ENCODE measurements around the gene HDAC9. TPM values are rescaled to one million over a fixed set of nuclear protein-coding genes. Genes with fewer than 3 reads are reported as not detected.
A peak's percentile ranks its signal among the peaks of the same experiment; 100 is the strongest.

The HDAC9 gene
- polyA plus RNA-seq, 1 of the 3 experiments (the other 2 are of a cell fraction): 11.6 TPM

- Histone ChIP-seq H3K4me2 (no peak overlapping the region), H3K9ac (no peak overlapping the region), H3K4me3 (ENCODE audit: low read depth in 2 of 2, low read length in 1 of 2) (no peak overlapping the region), H4K20me1 (ENCODE audit: insufficient read depth) (no peaks in the 10 kb centered on the region), H2AFZ (ENCODE audit: low read depth) (no peak overlapping the region), H3K27me3 (ENCODE audit: insufficient read depth) (no peaks in the 10 kb centered on the region), H3F3A (replicated peaks; ENCODE audit: insufficient read depth) (peaks cover 3% of the 10 kb centered on the region), H3K4me1 (ENCODE audit: control insufficient read depth in 1 of 2, insufficient read depth in 2 of 2, low read depth in 1 of 2, low read length in 1 of 2) (peaks cover 0 to 5% of the 10 kb centered on the region in 2 experiments; a peak in 2 of 4 replicates), H3K27ac (ENCODE audit: low read depth in 2 of 2, low read length in 1 of 2) (no peak overlapping the region), H3K9me2 (no peaks in the 10 kb centered on the region), H3K36me3 (replicated peaks in 1 of 2; ENCODE audit: control insufficient read depth in 1 of 2, insufficient read depth in 2 of 2, low read length in 1 of 2) (peaks cover 53 to 64% of the 10 kb centered on the region in 2 experiments), H3K9me3 (no peaks in the 10 kb centered on the region), H3K79me2 (ENCODE audit: insufficient read depth) (no peaks in the 10 kb centered on the region; the same call in 1 of the 2 replicates)
- peak; percentile 13 for DNase-seq
- POLR2A ChIA-PET: no interaction called here
- TF ChIP-seq CTCF (IDR thresholded peaks at IDR 0.05) (no peak), MXI1 (IDR thresholded peaks at IDR 0.05; ENCODE audit: low read depth, low read length) (no peak), NFIC (IDR thresholded peaks at IDR 0.05; ENCODE audit: borderline replicate concordance) (no peak), EP300 (IDR thresholded peaks at IDR 0.05; ENCODE audit: borderline replicate concordance in 1 of 2, low read depth in 1 of 2, low read length in 1 of 2) (no peak), NRF1 (IDR thresholded peaks at IDR 0.05; ENCODE audit: low read depth, low read length) (no peak), MEF2A (IDR thresholded peaks at IDR 0.05; ENCODE audit: borderline replicate concordance, low read depth) (no peak), FOSL2 (IDR thresholded peaks at IDR 0.05; ENCODE audit: borderline replicate concordance, low read depth) (no peak), RCOR1 (IDR thresholded peaks at IDR 0.05; ENCODE audit: low read length) (no peak), FOXJ3 (CRISPR knock-in tag; IDR thresholded peaks at IDR 0.05) (no peak), TCF12 (IDR thresholded peaks at IDR 0.05) (no peak), FOXM1 (IDR thresholded peaks at IDR 0.05; ENCODE audit: low read depth) (no peak), YY1 (IDR thresholded peaks at IDR 0.05; ENCODE audit: low read depth) (no peak), CHD2 (IDR thresholded peaks at IDR 0.05; ENCODE audit: low read length, partially characterized antibody) (no peak), USF2 (IDR thresholded peaks at IDR 0.05; ENCODE audit: borderline replicate concordance, low read depth, low read length) (no peak), TEAD4 (IDR thresholded peaks at IDR 0.05; ENCODE audit: borderline replicate concordance, insufficient read depth) (no peak), SIN3A (IDR thresholded peaks at IDR 0.05; ENCODE audit: borderline replicate concordance, low read depth, low read length) (no peak), IRF3 (IDR thresholded peaks at IDR 0.05; ENCODE audit: low read depth, low read length) (no peak), GATA2 (CRISPR knock-in tag; IDR thresholded peaks at IDR 0.05) (no peak), REST (IDR thresholded peaks at IDR 0.05; ENCODE audit: low read depth, low read length) (no peak)
- TF ChIP-seq, protein P1, sequence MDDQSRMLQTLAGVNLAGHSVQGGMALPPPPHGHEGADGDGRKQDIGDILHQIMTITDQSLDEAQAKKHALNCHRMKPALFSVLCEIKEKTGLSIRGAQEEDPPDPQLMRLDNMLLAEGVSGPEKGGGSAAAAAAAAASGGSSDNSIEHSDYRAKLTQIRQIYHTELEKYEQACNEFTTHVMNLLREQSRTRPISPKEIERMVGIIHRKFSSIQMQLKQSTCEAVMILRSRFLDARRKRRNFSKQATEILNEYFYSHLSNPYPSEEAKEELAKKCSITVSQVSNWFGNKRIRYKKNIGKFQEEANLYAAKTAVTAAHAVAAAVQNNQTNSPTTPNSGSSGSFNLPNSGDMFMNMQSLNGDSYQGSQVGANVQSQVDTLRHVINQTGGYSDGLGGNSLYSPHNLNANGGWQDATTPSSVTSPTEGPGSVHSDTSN (IDR thresholded peaks at IDR 0.05): no peak
- 70% methylated on average over 5 of the region's 5 CpGs for WGBS (ENCODE audit: low lambda C conversion rate)
- CTCF ChIA-PET: interaction anchor here (0.6 to 2.4 kb wide), 5 partner anchors 9 to 307 kb away, joined by 3 to 10 read pairs (median 6); no protein-coding TSS in a partner anchor
Measured at GRCh38 chr7:18659746-18660145, 164.2 kb downstream of the HDAC9 start.

Data from SK-N-SH (cell line).